ENCODE measurements around the gene TTC36.
"Not testable (repeated sequence)": the region's sequence is repeated elsewhere in the genome, so short reads cannot be mapped to it uniquely, and the experiment has no call there.

Gene TTC36

DNA sequence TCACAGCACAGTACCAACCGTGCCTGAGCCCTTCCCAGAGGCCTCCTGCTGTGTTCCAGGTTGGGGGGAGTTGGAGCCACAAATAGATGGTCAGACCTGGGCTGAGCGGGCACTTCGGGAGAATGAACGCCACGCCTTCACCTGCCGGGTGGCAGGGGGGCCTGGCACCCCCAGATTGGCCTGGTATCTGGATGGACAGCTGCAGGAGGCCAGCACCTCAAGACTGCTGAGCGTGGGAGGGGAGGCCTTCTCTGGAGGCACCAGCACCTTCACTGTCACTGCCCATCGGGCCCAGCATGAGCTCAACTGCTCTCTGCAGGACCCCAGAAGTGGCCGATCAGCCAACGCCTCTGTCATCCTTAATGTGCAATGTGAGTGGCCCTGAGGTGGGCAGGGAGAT is 4.8 kb downstream of the TTC36 start:
- DNase-seq (ENCODE audit: low read depth in 3 of 3): no peak

DNA sequence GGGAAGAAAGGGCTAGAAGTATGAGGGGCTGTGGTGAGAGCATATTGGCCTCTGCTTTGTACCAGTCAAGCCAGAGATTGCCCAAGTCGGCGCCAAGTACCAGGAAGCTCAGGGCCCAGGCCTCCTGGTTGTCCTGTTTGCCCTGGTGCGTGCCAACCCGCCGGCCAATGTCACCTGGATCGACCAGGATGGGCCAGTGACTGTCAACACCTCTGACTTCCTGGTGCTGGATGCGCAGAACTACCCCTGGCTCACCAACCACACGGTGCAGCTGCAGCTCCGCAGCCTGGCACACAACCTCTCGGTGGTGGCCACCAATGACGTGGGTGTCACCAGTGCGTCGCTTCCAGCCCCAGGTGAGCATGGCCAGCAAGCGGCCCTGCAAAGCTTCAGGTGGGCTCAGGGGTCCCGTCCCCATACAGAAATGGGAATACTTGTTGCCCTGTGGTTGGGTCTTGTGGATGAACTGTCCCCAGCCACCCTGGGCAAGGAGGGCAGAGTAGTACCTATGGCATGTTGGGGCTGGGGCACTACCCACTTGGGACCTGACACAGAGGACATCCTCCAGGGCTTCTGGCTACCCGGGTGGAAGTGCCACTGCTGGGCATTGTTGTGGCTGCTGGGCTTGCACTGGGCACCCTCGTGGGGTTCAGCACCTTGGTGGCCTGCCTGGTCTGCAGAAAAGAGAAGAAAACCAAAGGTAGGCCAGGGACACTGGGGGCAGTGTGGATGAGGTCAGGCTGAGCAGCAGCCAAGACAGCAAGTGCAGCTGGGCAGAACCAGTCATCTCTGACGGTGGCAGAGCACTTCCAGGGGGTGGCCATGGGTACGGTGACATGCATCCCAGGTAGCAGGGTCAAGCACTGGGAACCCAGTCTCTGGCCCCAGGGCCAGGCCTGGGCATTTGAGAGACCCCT is 5.8 kb downstream of the TTC36 start:
- no peak for DNase-seq (ENCODE audit: low read depth in 3 of 3)

DNA sequence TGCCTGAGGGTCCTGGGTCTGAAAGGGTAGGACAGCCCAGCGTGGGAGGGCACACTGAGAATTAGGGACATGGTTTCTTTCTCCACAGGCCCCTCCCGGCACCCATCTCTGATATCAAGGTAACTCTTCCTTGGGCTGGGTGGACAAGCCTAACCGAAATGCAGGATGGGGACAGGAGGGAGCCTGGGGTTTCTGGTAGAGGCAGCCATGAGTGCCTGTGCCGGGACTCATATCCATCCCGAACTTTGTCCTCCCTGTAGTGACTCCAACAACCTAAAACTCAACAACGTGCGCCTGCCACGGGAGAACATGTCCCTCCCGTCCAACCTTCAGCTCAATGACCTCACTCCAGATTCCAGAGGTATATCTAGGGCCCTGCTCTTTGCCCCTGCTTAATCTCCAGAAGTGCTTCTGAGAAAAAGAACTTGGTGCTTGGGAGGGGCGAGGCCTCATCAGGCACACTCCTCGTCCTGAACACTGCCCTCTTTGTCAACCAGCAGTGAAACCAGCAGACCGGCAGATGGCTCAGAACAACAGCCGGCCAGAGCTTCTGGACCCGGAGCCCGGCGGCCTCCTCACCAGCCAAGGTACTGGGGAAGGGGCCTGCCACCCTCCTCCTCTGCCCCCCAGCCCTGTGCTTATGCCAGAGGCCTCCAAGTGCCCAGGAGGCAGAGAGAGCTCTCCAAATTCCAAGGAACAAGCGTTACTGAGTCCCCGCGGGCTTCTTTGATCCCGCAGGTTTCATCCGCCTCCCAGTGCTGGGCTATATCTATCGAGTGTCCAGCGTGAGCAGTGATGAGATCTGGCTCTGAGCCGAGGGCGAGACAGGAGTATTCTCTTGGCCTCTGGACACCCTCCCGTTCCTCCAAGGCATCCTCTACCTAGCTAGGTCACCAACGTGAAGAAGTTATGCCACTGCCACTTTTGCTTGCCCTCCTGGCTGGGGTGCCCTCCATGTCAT is 6.8 kb downstream of the TTC36 start:
- no peak for DNase-seq (ENCODE audit: low read depth in 3 of 3)

DNA sequence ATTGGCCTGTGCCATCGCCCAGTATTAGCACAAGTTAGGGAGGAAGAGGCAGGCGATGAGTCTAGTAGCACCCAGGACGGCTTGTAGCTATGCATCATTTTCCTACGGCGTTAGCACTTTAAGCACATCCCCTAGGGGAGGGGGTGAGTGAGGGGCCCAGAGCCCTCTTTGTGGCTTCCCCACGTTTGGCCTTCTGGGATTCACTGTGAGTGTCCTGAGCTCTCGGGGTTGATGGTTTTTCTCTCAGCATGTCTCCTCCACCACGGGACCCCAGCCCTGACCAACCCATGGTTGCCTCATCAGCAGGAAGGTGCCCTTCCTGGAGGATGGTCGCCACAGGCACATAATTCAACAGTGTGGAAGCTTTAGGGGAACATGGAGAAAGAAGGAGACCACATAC is 8.0 kb downstream of the TTC36 start:
- no peak for DNase-seq (ENCODE audit: low read depth in 3 of 3)

DNA sequence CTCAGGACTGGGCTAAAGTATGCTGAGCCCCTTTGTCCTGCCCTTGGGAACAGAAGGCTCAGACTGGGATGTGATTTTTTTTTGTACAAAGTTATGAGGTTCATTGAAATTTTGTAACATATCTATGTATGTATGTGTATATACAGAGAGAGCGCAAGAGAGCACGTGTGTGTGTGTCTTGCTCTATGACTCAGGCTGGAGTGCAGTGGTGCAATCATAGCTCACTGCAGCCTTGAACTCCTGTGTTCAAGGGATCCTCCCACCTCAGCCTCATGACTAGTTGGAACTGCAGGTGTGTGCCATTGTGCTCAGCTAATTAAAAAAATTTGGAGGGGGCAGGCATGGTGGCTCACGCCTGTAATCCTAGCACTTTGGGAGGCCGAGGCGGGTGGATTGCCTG is 9.5 kb downstream of the TTC36 start:
- DNase-seq (ENCODE audit: low read depth in 3 of 3): no peak

DNA sequence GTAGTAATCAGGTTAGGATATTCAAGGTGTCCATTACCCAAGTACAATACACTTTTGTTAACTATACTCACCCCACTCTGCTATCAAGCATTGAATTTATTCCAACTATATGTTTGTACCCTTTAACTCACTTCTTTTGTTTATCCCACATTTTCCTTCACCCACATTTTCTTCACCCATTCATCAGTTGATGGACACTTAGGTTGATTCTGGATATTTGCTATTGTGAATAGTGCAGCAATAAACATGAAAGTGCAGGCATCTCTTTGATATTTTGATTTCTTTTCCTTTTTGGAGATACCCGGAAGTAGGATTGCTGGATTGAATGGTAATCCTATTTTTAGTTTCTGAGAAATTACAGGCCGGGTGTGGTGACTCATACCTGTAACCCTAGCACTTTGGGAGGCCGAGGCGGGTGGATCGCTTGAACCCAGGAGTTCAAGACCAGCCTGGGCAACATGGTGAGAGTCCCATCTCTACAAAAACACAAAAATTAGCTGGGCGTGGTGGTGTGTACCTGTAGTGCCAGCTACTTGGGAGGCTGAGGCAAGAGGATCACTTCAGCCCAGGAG is 10.2 kb downstream of the TTC36 start:
- DNase-seq (ENCODE audit: low read depth in 3 of 3): no peak

DNA sequence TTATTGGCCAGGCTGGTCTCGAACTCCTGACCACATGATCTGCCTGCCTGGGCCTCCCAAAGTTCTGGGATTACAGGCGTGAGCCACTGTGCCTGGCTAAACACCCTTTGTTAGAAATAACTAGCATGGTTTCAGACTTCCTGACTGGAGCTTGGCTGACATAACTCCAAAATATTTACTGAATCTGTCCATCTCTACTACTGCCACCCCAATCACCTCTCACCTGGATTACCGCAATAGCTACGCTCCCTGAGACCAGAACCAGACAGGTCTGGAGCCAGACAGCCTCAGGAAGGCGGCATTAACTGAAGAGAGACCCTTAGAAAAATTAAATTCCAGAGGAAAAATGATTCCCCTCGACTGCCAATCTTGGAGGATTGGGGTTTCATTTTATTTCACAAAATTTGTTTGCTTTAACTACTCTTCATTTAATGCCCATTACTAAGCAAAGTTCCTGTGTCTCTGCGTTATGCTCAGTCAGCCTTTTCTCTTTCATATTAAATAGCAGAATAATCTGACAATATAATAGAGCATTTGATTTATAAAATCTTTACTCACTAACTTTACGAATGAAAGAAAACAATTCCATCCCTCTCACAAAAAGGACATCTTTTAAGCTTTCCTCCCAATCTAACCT is 16.9 kb downstream of the TTC36 start:
- no peak for DNase-seq (ENCODE audit: low read depth in 3 of 3)

DNA sequence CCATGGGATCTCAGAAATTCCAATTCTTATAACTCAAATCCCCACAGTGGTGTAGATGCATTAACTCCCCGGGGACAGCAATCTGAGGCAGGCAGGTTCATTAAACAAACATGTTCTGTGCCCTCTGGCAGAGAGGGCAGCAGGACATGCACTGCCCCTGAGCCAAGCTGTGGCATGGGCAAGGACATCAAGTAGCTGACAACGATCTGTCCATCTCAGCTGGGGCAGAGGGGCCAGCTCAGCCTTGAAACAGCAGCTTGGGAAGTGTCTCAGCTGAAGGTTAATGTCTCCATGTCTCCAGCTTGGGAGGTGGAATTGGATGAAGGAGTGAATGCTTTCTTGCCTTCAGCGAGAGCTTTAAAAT is 17.4 kb downstream of the TTC36 start:
- no peak for DNase-seq (ENCODE audit: low read depth in 3 of 3)

DNA sequence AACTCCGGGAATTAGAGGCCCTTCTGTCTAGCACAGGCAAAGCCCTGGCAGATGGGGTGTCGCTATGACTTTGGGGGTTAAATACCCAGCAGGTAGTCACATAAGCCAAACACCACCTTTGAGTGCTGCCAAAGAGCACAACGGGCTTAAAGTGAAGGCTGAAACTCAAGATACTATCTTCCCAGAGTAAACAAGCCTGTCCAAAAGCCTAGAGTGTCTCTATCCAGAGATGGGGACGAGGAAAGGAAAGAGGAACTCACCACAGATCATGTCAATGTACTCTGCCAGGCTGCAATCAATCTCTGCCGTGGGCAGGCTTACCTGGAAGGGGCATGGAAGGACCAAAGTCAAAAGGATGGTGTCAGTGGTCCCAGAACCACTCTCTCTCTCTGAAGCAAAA is 18.3 kb downstream of the TTC36 start:
- no peak for DNase-seq (ENCODE audit: low read depth in 3 of 3)

DNA sequence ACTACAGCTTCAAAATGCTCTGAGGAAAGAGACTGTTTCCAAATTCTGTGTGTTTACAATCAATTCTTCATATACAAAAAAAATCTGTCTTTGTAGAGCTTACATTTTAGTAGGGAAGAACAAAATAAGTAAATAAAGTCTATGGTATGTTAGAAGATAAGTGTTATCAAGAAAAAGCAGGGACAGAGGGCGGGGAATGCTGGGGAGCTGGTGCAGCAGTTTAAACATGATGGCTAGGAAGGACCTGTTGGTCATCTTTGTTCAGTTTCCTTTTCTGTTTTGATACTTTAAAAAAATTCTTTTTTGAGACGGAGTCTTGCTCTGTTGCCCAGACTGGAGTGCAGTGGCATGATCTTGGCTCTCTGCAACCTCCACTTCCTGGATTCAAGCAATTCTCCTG is 19.9 kb downstream of the TTC36 start:
- DNase-seq (ENCODE audit: low read depth in 3 of 3): no peak

DNA sequence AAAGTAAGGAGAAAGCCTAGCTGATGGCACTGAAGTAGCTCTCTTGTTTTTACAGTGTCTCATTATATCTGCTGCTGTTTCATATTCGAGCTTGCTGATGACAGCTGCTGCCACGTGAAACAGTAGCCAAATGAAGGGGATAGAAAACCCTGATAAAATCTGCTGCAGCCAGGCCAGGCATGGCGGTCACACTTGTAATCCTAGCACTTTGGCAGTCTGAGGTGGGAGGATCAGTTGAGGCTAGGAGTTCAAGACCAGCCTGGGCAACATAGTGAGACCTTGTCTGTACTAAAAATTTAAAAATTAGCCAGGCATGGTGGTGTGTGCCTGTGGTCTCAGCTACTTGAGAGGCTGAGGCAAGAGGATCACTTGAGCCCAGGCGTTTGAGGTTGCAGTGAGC is 25.1 kb downstream of the TTC36 start:
- DNase-seq (ENCODE audit: low read depth in 3 of 3): no peak

DNA sequence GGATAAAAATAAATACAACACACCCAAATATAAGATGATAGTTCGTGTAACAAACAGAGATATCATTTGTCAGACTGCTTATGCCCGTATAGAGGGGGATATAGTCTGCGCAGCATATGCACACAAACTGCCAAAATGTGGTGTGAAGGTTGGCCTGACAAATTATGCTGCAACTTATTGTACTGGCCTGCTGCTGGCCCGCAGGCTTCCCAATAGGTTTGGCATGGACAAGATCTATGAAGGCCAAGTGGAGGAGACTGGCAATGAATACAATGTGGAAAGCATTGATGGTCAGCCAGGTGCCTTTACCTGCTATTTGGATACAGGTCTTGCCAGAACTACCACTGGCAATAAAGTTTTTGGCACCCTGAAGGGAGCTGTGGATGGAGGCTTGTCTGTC is 33.5 kb downstream of the TTC36 start:
- no peak for DNase-seq (ENCODE audit: low read depth in 3 of 3)

DNA sequence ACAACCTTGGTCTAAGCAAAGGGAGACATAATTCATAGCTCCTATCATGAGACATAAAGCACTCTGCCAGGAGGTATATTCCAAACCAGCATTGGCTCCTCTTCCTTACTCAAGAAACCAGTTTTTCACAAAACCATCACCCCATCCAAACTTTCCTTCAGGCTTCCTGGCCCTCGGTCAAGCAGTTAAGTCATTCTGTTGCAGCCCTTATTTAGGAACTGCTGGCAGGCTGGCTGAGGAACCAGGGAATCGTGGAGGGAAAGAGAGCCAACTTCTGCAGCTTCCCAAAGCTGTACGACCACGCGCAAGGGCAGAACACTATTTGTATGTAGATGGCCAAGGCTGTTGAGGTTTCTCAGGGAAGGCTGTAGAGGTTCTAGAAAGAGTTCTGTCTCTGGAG is 37.8 kb downstream of the TTC36 start:
- DNase-seq (ENCODE audit: low read depth in 3 of 3): no peak

DNA sequence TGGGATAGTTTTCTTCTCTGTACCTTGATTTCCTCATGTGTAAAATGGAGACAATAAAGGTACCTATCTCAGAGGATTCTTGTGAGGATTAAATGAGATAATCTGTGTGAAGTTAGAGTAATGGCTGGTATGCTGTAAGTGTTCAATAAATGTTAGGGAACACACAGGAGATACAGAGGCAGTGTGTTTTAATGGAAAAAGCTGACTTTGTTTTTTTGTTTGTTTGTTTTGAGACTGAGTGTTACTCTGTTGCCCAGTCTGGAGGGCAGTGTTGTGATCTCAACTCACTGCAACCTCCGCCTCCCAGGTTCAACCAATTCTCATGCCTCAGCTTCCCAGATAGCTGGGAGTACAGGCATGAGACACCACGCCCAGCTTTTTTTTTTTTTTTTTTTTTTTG is 42.4 kb downstream of the TTC36 start:
- DNase-seq (ENCODE audit: low read depth in 3 of 3): no peak

DNA sequence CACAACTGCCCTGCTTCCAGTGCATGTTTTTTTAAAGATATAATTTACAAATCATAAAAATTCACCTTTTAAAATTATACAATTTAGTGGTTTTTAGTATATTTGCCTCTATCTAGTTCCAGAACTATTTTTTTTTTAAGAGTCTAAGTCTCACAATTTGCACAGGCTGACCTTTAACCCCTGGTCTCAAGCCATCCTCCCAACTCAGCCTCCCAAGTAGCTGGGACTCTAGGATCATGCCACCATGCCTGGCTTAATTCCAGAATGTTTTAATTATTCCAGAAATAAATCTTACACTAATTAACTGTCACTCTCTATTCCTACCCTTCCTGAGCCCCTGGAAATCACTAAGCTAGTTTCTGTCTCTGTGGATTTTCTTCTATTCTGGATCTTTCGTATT is 43.5 kb downstream of the TTC36 start:
- DNase-seq (ENCODE audit: low read depth in 3 of 3): no peak

DNA sequence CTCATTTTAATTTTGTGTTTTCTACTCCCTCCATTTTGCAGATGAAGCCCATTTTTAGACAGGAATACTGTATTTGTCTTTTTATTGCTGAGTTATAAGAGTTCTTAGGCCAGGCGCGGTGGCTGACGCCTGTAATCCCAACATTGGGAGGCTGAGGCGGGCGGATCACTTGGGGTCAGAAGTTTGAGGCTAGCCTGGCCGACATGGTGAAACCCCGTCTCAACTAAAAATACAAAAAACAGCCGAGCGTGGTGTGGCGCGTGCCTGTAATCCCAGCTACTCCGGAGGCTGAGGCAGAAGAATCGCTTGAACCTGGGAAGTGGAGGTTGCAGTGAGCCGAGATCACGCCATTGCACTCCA is 44.4 kb downstream of the TTC36 start:
- DNase-seq (ENCODE audit: low read depth in 3 of 3): peak in 1 of 3 experiments; percentile 4

DNA sequence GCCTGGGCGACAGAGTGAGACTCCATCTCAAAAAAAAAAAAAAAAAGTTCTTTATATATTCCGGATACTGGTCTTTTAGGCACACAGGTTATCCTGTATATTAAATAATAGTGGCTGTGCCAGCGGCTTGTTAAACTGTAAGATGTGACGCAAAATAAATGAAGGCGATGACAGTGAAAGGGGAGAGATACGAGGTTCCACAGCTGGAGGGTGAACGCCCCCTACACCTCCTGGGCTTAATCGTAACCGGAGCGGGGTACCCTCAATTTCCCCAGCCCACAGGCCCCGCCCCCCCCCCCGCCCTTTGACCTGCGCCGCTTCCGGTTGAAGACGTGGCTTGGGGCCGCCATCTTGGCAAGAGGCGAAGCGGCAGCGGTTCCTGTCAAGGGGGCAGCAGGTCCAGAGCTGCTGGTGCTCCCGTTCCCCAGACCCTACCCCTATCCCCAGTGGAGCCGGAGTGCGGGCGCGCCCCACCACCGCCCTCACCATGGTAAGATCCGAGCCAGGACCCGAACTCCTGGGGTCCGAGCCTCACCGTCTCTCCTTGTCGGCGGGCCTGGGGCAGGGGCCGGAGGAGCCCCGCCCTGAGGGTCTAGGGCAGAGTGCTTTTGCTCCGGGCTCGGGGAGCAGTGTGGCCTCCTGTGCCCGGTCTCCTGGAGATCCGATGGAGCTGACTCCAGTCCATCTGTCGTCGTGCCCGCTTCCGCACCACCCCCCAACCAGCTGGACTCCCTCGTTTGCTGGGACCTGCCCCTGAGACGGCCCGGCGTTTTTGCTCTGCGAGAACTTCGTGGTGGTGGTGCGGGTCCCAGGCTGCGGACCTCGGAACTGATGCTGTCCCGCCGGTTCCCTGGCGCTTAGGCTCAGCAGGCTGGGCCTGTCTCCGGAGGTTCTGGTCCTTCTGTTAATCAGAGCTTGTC is 45.0 kb downstream of the TTC36 start, which contains the start of gene ARCN1:
TSS of gene ARCN1 (plus strand) at position 349 of the 920 bp plus-strand sequence. CDS start at position 488, 139 bp downstream.
- peak; percentile 53 to 73 (median 59) for DNase-seq (ENCODE audit: low read depth in 3 of 3)

DNA sequence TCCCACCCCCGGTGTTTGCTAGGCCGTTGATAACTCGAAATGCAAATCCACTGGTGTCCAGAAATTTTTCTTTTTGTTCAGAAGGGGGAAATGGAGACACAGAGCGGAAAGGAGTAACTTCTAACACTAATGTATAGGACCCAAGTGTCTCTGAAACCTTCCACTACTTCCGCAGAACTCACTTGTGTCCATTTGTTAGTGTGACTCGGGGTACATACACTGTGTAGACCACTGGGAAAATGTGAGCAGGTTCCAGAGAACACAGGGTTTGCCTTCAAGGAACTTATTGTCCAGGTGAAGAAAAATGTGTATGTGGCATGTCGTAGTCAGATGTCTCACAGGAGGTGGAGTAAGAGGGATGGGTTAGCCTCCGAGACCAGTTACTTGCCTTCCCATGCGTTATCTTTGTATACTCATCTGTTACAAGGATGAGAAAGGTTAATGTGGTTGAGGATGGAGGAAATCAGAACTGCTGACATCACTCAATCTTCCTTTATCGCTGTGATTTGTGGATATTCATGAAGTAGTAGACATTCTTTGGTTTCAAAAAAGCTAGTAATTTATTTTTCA is 45.8 kb downstream of the TTC36 start:
- DNase-seq (ENCODE audit: low read depth in 3 of 3): peak in 1 of 3 experiments; percentile 12

DNA sequence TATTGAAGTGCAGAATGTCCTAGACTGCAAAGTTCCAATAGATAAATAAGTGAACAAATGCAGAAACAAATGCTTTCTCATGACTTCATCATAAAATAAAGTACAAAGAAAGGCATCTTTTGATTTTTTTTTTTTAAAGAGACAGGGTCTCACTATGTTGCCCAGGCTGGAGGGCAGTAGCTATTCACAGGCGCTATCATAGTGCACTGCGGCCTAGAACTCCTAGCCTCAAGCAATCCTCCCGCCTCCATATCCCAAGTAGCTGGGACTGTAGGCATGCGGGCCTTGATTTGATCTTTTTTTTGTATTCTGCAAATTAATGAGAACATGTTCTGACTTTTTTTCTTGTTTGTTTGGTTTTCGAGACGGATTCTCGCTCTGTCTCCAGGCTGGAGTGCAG is 47.4 kb downstream of the TTC36 start:
- DNase-seq (ENCODE audit: low read depth in 3 of 3): no peak

DNA sequence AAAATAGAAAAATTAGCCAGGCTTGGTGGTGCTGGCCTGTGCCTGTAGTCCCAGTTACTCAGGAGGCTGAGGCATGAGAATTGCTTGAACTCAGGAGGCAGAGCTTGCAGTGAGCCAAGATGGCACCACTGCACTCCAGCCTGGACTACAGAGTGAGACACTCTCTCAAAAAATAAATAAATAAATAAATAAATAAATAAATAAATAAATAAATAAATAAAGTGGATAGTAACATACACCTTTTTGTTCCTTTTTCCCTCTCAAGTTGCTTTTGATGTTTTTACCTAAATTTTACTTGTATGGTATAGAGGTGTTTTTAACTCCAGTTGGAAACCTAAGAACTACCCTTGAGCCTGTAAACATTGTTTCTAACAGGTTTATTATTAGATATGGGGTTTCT is 50.7 kb downstream of the TTC36 start:
- DNase-seq (ENCODE audit: low read depth in 3 of 3): not testable (repeated sequence)
